Measurements from ENCODE around the gene FOXA1. TPM values are rescaled to one million over a fixed set of nuclear protein-coding genes. Genes with fewer than 3 reads are reported as not detected.

The FOXA1 gene
- total RNA-seq, 4 donors from 2014 or later = not detected

DNA sequence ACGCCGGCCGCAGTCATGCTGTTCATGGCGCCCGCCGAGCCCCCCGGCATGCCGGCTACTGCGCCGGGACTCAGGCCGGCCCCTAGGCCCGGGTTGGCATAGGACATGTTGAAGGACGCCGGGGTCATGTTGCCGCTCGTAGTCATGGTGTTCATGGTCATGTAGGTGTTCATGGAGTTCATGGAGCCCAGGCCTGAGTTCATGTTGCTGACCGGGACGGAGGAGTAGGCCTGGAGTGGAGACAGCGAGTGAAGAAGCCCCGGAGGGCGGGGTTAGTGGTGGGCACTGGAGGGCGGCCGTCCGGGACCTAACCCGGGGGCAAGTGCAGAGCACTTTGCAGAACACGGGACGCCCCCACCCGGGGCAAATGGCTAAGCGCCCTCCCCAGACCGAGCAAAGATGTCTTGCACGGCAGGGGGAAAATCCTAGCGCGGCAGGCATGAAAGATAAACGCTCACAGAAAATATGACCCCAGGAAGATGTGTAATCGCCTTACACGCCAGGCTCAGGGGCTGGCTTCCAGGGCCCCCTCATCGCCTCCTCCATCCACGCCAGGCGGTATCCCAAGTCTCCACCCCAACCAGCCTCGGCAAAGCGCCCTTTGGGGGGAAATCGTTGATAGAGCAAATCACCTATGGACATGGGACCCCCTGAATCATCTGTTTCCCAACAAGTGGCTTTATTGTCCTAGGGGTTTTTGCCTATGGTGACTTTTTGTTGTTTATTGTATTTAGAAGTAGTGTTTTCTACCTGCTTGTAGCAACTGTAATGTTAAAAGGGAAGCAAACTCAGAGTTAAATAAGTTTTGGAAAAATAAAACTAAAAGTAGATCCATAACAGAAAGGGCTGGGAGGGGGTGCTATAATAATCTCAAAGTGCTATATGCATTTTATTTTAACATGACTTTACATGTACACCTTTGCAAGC is 2.3 kb downstream of the FOXA1 start:
- no peak overlapping the region for H3K4me3 ChIP-seq
- H3K4me1 ChIP-seq = peaks cover 0 to 11% of the 10 kb centered on the region in 2 donors
- DNase-seq = no peak
- H3K27me3 ChIP-seq = peaks cover 41 to 89% of the 10 kb centered on the region in 2 donors
- H3K9me3 ChIP-seq = no peaks in the 10 kb centered on the region
- TF ChIP-seq POLR2A (IDR thresholded peaks at IDR 0.05) = no peak
- TF ChIP-seq, protein P1, sequence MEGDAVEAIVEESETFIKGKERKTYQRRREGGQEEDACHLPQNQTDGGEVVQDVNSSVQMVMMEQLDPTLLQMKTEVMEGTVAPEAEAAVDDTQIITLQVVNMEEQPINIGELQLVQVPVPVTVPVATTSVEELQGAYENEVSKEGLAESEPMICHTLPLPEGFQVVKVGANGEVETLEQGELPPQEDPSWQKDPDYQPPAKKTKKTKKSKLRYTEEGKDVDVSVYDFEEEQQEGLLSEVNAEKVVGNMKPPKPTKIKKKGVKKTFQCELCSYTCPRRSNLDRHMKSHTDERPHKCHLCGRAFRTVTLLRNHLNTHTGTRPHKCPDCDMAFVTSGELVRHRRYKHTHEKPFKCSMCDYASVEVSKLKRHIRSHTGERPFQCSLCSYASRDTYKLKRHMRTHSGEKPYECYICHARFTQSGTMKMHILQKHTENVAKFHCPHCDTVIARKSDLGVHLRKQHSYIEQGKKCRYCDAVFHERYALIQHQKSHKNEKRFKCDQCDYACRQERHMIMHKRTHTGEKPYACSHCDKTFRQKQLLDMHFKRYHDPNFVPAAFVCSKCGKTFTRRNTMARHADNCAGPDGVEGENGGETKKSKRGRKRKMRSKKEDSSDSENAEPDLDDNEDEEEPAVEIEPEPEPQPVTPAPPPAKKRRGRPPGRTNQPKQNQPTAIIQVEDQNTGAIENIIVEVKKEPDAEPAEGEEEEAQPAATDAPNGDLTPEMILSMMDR (IDR thresholded peaks at IDR 0.05) = no peak
- H3K36me3 ChIP-seq = no peaks in the 10 kb centered on the region
- H3K27ac ChIP-seq = no peak overlapping the region
- intact Hi-C loops (cut with DNase I; ENCODE audit: low total_unique reads) = no loop called here

DNA sequence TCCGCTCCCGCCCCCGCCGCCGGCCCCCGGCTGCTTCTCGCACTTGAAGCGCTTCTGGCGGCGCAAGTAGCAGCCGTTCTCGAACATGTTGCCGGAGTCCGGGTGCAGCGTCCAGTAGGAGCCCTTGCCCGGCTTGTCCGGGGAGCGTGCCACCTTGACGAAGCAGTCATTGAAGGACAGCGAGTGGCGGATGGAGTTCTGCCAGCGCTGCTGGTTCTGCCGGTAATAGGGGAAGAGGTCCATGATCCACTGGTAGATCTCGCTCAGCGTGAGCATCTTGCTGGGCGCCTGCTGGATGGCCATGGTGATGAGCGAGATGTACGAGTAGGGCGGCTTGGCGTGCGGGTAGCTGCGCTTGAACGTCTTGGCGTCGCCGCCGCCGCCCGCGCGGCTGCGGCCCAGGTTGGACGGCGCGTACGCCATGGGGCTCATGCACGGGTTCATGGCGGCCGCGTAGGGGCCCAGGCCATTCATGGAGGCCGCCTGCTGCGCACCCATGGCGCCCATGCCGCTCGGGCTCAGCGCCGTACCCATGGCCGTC is 3.0 kb downstream of the FOXA1 start:
- intact Hi-C loops (cut with DNase I; ENCODE audit: low total_unique reads) = no loop called here
- no peaks in the 10 kb centered on the region for H3K9me3 ChIP-seq
- H3K27ac ChIP-seq = no peak overlapping the region
- H3K4me3 ChIP-seq = no peak overlapping the region
- no peaks in the 10 kb centered on the region for H3K36me3 ChIP-seq
- peaks cover 0 to 11% of the 10 kb centered on the region in 2 donors for H3K4me1 ChIP-seq
- peaks cover 41 to 88% of the 10 kb centered on the region in 2 donors for H3K27me3 ChIP-seq
- TF ChIP-seq POLR2A (IDR thresholded peaks at IDR 0.05) = no peak
- TF ChIP-seq, protein P1 (IDR thresholded peaks at IDR 0.05) = no peak
- no peak for DNase-seq

DNA sequence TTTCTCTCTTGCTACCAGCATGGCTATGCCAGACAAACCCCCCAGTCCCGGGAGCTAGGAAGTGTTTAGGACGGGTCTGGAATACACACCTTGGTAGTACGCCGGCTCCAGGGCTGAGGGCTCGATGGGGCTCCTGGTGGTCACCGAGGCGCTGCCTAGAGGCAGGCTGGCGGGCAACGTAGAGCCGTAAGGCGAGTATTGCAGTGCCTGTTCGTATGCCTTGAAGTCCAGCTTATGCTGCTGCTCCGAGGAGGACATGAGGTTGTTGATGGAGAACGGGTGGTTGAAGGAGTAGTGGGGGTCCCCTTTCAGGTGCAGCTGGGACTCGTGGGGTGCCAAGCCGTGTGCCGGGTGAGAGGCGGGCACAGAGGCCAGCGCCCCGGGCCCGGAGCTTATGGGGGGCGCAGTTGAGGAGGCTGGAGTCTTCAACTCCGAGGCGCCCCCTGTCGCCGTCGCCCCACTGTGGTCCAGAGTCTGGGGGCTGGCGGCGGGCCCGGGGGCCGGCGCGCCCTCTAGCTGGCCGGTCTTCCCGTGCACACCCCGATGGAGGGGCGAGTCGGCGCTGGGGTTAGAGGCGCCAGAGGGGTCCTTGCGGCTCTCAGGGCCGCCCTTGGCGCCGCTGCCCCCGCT is 3.6 kb downstream of the FOXA1 start:
- H3K27ac ChIP-seq = no peak overlapping the region
- H3K4me1 ChIP-seq = peaks cover 0 to 11% of the 10 kb centered on the region in 2 donors
- H3K9me3 ChIP-seq = no peaks in the 10 kb centered on the region
- peaks cover 46 to 88% of the 10 kb centered on the region in 2 donors for H3K27me3 ChIP-seq
- no peak overlapping the region for H3K4me3 ChIP-seq
- no peak for DNase-seq
- TF ChIP-seq, protein P1 (IDR thresholded peaks at IDR 0.05) = no peak
- TF ChIP-seq POLR2A (IDR thresholded peaks at IDR 0.05) = no peak
- no peaks in the 10 kb centered on the region for H3K36me3 ChIP-seq
- intact Hi-C loops (cut with DNase I; ENCODE audit: low total_unique reads) = no loop called here

DNA sequence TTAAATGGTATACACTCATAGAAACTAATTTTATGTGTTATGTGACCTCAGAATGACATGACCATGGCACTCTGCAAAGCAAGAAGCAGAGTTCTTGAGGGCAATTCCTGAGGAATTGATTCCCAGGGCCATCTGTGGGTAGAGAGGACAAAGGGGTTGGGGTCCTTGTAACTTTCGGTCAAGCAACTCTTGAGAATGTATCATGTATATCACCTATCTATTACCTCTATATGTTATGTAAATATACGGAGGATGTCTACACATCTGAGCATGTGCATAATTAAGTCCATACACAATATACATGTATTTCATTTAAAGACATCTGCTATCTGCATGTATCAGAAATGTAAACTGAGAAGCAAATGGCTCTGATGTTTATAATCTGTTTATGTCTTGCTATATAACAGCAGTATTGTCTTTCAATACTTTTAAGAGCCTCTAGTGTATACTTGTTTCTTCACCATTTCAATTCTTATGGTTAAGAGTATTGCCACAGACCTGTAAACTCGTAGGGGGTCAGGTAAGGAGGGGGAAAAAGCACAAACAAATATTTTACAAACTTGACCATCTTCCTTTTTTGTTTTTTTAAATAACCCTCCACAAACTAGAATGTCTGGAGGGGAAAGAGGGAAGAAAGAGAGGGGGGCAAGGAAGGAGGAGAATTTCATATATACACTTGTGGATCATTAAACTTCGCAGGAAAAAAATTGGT is 4.5 kb downstream of the FOXA1 start:
- Histone ChIP-seq H3K4me1 (peaks cover 0 to 11% of the 10 kb centered on the region in 2 donors), H3K9me3 (no peaks in the 10 kb centered on the region), H3K4me3 (no peak overlapping the region), H3K36me3 (no peaks in the 10 kb centered on the region), H3K27me3 (peaks cover 46 to 88% of the 10 kb centered on the region in 2 donors), H3K27ac (no peak overlapping the region)
- intact Hi-C loops (cut with DNase I; ENCODE audit: low total_unique reads) = no loop called here
- no peak for TF ChIP-seq POLR2A (IDR thresholded peaks at IDR 0.05)
- TF ChIP-seq, protein P1 (IDR thresholded peaks at IDR 0.05) = no peak
- no peak for DNase-seq

Measured in uterus (tissue), 4 donors.